GM21737 (cell line): ENCODE data around the gene TPD52L2.
A peak's percentile ranks its signal among the peaks of the same experiment; 100 is the strongest.
"Not testable (repeated sequence)": the region's sequence is repeated elsewhere in the genome, so short reads cannot be mapped to it uniquely, and the experiment has no call there.

Source experiments
- ATAC-seq: cut with Tn5 transposase; IDR thresholded peaks from one replicate; pipeline ENCODE4 v1.9.1; 2021; ENCODE audit warnings: mild to moderate bottlenecking, moderate library complexity; ENCODE audit not compliant: unreplicated experiment

TPD52L2 gene

DNA sequence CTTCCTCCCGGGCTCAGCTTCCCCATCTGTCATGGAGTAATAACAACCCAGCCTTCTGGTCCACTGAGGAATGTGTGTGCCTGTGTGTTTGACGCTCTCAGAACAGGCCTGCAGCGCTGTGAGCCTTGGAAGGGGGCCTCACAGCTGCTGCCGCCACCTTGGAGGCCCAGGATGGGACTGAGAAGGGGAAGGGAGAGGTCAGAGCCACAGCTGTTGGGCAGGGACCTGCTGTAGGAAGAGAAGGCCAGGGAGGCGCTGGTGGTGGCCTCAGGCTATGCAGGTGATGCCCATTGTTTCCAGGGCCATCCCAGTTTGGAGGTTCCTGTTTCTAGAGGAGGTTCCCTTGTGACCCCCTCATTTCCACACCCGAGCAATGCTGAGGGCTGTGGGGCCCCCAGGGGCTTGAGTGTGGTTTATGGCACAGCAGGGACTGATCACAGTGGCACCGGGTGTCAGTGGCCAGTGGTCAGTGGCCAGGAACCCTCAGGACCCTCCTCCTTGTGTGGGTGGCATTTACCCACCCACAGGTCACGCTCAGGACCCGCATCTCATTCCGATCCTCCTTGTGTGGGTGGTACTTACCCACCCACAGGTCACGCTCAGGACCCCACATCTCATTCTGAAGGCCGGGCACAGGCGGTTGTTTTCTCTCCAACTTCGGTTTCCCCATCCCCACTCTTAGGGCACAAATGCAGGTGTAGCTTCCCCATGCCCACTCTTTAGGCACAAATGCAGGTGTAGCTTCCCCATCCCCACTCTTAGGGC lies 14.0 kb downstream of the TPD52L2 start:
- ATAC-seq, result no peak

DNA sequence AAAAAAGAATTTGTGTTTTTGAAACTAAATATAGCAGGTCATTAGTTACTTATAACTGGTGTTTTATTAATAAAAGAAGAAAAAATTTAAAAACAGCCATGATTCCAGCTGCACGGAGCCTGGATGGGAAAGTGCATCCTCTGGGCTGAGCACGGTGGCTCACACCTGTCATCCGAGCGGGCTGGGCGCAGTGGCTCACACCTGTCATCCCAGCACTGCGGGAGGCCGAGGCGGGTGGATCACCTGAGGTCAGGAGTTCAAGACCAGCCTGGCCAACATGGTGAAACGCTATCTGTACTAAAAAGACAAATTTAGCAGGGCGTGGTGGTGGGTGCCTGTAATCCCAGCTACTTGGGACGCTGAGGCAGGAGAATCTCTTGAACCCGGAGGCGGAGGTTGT lies 15.8 kb downstream of the TPD52L2 start:
- not testable (repeated sequence) for ATAC-seq

DNA sequence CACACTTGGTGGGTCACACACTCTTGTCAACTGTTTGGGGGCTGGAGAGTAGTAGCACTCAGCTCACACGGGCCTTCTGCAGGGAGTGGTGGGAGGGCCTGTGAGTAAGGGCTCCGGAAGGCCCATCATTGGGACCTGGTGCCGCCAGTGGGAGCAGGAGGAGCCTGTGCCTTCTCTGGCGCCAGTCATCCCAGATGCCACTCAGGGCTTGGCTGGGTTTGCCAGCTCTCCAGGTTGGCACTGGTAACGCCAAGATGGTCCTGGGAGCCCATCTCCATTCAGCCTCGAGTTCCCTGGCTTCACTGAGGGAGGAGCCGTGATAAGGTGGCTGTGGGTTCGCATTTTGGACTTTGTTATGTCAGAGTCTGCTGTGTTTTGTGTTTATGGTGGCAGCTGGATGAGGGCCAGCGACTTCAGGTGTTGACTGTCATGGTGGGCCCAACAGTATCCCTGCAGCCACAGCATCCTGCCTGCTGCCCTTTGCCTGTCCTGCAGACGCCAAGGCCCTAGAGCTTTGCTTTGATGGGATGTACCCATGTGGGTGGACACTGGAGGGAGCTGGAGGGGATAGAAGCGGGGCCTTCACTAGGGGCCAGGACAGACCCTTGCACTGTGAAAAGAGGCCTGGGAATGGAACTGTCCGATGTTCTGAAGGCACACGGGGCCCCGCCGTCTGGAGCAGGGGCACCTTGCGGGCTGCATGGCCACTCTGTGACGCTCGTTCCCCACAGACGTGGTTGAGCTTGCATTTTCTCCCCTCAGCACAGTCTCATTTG lies 16.6 kb downstream of the TPD52L2 start:
- ATAC-seq, result no peak

DNA sequence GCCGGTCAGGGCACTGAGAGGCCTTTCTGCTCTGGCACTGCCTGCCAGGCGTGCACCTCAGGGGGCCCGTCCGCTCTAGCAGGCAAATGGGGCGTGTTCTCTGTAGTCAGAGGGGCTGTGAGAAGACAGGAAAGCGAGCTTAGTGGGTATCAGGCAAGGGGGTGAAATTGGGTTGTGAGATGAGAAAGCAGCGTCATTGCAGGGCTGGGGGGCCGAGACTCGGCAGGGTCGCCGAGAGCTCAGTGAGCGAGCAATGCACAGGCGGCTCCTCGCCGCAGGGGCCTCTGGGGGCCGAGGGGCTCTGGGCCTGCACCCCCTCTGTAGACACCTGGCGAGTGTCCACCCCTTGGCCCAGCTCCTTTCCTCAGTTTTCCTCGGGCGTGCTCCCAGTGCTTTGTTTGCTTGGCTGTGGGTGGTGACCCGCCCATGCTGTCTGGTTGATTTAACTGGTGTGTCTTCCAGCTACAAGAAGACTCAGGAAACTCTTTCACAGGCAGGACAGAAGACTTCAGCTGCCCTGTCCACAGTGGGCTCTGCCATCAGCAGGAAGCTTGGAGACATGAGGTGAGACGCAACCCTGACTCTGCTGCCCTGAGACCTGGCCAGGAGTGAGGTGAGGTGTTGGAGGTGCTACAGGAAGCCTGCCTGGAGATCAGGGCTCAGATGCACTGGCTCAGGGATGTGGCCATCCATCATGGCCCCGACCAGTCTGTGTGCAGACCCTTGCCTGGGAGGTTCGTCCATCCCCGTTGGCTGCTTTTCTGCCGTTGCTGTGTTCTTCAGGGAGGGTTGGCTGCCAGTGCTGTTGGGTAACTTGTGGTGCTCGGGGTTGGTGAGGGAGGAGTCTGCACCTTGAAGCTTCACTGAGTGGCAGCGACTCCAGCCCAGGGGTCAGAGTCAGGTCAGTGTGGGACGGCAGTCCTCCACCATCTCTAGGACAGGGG lies 17.5 kb downstream of the TPD52L2 start:
- no peak for ATAC-seq

DNA sequence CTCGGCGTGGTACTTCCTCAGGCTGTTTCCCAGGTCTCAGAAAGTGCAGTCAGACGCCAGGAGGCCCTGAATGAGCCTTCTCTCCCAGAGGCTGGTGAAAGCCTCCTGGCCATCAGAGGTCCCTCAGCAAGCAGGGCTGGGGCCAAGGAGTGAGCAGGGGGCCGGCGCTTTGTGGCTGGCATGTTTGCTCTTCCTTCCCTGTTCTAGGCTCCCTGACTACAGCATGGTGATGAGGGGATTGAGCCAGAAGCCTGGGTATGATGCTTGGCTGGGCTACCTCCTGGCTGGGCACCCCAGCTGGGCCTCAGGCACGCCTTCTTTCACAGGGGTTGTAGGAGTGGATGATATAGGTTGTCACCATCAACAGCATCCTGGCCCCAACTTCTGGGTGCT lies 18.1 kb downstream of the TPD52L2 start:
- no peak for ATAC-seq

DNA sequence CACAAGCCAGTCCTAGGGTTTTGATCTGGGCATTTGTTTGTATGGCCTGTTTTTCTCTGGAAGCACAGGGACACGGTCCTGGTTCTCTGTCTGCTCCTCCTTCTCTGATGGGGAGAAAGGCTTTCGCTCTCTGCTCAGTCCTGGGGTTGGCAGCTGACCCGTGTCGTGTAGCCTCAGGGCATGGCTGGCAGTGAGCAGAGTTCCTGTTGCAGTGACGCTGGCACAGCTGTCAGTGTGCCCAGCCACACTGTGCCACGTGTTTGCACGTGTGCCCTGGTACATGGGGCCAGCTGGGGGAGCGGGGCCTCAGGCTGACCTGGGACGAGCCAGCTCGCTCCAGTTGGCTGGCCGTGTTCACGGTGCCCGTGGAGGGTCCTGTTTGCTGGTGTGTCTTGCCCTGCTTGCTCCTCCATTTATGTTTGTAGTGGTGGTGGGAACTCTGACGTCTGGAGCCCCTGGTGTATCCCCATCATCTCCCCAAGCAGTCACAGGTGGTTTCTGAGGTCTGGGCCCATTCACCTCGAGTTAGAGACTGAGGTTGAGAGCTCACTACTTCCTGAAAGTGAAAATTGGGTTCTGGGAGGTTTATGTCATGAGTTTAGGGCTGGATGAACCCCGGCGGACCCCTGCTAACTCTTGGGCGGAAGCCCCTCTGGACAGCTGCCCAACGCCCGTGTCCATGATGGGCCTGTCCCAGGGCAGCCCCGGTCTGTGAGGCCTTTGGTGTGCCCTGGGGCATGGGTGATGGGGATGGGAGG lies 19.6 kb downstream of the TPD52L2 start:
- ATAC-seq, result no peak

DNA sequence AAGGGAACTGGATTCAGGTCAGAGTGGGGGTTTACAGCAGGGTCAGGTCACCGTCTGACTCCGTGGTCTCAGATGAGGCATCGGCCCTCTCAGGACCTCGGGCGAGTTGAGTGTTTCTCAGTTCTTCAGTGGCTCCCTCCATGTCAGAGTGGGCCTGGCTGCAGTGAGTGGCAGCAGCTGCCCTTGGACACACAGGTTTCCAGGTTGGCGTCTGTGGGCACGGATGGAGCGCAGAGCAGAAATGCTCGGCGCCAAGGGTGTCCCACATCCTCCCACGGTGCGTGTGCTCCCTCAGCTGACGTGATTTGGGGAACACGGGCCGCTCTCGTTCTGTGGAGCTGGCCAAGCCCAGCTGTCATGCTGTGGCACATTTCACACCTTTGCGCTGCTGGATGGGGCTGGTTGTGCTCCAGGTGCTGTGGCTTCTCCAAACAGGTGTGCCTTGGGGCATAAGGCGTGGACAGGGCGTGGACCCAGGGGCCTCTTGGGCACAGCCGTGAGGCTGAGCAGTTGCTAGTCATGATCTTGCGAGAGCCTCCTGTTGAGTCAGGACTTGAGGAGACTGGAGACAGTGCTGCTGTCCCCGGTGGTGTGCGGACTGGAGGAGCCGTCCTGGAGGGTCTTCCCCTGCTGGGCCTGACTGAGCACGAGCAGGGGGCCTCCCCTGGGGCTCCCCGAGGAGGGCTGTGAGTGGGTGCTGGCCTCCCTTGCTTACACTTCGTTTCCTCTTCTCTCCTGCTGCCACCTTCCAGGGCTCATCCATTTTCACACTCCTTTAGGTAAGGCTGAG lies 20.4 kb downstream of the TPD52L2 start:
- no peak for ATAC-seq

DNA sequence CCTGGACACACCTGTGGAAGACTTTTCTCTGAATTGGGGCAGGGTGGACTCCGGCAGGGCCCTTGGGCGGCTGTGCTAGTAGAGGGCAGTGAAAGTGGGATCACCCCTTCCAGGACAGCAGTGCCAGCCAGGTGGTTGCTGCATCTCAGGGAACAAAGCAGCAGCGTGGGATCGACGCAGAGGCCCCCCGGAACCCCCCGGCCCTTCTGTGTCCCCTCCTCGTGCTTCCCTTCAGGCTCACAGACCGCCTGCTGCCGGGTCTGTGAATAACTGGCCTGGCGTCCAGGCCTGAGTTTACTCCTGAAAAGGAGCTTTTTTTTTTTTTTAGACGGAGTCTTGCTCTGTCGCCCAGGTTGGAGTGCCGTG lies 21.0 kb downstream of the TPD52L2 start:
- no peak for ATAC-seq

DNA sequence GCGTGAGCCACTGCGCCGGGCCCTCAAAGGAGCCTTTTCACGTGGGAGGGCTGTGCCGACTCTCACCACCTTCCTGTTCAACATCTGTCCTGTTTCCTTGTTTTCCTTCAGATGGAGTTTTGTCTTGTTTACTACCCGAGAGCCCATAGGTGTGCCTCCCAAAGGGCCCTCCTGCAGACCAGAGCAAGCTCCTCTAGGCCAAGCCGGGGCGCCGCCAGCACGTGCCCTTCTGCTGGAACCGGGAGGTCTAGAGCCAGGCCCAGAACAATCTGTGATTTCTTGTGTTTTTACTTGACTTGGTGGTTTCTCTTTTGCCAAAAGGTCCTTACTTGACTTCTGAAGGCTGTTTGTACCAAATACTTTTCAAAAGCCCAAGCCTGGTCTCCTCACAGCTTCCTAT lies 21.9 kb downstream of the TPD52L2 start:
- ATAC-seq, result no peak

DNA sequence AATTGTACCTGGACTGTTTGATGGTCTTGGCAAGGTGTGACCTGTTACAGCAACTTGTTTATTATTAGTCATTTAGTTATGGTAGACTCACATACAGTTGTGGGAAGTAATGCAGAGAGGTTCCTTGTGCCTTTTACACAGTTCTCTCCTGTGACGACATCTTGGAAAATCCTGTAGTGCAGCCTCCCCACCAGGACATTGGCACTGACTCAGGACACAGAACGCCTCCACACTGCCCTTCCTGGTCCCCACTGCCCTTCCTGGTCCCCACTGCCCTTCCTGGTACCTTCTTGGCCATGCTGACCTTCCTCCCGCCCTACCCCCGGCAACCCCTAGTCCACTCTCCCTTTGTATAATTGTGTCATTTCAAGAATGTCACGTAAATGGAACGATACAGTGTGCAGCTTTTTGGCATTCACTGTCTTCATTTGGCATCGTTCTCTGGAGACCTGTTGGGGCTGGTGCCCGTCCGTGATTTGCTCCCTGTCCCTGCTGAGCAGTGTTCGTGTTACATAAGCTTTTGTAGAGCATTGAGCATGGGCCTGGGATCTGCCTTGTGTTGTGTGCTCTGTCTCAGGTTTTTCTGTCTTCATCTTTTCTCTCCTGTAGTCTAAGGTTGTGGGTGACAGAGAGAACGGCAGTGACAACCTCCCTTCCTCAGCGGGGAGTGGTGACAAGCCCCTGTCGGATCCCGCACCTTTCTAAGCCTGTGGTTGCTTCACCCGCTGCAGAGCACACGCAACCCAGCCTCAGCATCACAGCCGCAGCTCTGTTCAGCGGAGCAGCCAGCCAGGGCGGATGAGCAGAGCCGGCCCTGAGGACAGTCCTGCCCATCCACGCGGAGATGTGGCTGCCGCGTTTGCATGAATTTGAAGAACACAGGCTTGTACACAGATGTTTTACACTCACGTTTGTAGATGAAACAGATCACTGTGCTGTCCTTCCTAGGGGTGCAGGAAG lies 24.5 kb downstream of the TPD52L2 start:
- no peak for ATAC-seq

DNA sequence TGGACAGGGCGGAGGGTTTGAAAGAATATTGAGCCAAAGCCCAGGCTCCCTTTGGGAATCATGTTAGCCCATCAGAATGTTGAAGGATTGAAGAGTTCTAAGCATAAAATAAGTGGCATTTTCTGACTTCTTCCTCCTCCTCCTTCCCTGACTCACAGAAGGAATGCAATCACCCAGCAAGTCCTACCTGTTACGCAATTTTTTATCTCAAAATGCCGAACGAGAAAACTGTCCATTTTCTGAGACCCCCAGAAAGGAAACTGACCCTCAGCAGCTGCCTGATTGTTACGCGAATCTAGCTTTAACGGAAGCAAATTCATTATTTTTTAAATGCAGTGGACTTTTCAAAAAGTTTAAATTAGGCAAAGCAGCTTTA lies 25.1 kb downstream of the TPD52L2 start:
- no peak for ATAC-seq

DNA sequence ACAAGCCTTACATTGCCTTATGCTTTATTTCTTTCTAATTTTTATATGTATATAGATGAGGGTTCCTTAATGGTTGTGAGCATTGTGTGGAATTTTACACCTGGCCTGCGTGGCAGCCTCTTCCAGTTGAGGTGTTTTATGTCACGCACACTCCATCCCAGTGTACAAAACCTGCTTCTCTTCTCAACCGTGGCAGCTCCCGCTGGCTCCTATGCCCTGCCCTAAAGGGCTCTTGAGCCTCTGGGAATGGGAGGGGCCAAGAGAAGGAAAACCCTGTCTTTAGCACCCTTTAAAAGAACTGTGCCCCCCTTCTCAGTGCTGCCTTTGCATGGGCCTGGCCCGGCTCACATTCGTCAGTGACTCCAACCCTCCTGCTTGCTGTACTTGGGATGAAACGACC lies 25.5 kb downstream of the TPD52L2 start:
- no peak for ATAC-seq

DNA sequence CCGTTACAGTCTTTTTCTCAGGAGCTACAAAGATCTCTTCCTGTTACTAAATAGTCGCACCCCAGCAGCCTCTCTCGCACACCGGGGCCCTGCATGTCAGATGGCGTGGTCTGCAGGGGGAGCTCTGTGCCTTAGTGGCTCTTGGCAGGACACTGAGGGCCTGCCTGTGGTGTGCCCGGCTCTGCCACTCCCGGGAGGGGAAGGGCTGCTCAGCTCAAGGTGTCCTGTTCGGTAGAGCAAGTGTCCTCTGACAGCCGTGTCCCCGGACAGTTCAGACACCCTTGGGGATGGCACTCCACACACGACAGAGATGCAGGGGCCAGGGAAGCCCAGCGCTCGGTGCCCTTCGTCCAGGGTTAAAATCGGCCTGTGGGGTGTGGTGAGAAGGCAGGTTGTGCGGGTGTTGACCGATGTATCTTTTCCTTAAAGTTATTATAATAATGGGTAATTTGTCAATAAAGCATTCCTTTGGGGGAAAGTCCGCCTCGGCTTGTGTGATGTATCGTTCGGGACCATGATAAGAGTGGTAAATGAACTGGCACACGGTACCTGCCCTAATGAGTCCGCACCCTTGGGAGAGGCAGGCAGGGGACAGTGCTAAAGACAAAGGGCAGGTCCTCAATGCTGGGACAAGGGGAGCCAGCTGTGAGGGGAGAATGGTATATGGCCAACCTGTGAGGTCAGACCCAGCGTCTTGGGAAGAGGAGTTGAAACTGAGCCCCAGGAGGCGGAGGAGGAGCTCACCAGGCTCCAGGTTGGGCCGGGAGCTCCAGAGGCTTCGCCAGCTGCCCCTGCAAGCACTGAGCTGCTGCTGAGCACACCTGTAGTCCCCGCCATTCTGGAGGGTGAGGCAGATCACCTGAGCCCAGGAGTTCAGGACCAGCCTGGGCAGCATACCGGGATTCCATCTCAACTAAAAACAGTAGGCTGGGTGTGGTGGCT lies 26.3 kb downstream of the TPD52L2 start:
- ATAC-seq, result no peak

DNA sequence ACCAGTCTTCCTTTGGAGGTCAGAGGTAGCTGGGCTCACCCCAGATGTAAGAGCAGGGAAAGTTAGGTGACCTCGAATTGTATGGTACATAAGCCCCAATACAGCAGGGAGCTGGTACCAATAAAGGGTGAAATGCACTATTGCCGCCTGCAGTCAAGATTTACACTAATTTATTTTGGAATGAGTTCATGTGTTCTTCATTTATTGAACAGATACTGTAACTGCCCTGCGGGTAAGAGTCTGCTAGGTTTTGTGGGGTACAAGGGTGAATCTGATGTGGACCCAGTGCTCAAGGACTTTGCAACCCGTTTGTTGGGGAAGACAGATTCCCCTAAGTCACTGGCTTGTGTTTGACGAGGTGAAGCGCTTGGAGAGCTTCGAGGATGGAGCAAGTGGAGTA lies 27.3 kb downstream of the TPD52L2 start:
- no peak for ATAC-seq

DNA sequence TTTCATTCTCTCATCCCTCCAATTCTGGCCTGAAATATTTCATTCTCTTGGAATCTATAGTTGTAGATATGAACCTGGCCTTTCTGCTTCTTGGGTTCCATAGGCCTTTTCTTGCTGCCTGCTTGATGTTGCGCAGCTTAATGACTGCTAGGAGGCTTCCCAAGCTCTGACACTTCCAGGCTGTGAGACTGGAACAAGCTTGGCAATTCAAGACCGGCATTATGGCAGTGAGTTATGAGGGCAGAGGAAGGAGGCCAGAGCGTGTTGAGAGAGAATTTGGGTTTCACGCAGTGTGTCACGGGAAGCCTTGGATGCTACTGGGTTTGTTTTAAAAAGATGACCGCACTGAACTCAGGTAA lies 28.9 kb downstream of the TPD52L2 start:
- ATAC-seq, result no peak

DNA sequence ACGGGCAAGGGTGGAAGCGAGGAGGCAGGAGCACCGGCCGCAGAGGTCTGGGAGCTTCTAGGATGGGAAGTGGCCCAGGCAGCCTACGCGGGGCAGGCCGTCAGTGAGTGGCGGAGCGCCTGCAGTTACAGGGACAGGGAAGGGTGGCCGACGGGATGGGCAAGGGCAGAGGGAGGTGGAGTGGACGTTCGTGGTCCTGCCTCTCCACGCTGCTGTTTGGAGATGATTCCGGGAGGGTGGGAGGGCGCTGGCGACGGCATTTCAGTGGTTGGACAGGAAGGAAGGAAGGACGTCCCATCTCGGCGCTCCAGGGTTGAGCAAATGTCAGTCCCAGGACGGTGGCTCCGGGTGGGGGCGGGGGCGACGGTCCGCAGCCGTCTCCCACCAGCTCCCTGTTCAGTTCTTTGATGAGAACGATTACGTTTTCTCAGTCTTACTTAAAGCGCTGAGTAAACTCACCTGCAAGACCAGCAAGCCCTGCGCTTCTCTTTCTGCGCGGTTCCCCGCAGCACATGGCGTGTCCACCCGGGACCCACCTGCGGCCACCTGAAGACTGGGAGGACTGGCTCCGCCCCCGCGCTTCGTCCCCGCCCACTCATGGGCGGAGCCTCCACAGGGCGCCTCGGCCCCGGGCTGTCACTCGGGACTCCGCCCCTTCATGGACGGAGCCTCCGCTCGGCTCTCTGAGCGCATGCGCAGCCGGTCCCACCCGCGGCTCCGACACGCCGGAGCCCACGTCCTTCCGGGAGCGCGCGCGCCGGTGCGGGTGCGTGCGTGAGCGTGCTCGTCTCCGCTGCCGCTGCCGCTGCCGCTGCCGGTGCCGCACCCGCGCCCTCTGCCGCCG lies 29.5 kb downstream of the TPD52L2 start, which contains the start of gene DNAJC5:
Gene DNAJC5, plus strand, starts transcription at position 769 of the 844 bp plus-strand sequence. CDS start 33,220 bp downstream, outside the sequence.
- peak; percentile 76 for ATAC-seq
